GM23338 (cell line): ENCODE data around the gene USP15. TPM values are rescaled to one million over a fixed set of nuclear protein-coding genes. Genes with fewer than 3 reads are reported as not detected.

Source experiments
- ATAC-seq: fragments of 200-7000 bp; cut with Tn5 transposase; 3 replicates; pipeline ENCODE4 v1.9.1; 2020
- DNase-seq: peaks from one replicate; pipeline ENCODE4 v3.0.0-alpha.2; 2015; ENCODE audit warnings: low spot score
- H2AFZ ChIP-seq: fragments of 200-600 bp; sonication (generic); 2 replicates; pipeline ENCODE4 v1.8.0; 2016; ENCODE audit warnings: antibody characterized with exemption, mild to moderate bottlenecking, moderate library complexity
- H3F3A ChIP-seq: fragments of 200-600 bp; sonication (generic); replicated peaks from 2 replicates; pipeline ENCODE4 v1.8.0; 2017; ENCODE audit warnings: antibody characterized with exemption, mixed run types, low read depth
- H3K27ac ChIP-seq: fragments of 200-600 bp; sonication (generic); 2 replicates; pipeline ENCODE4 v1.6.1; 2016; ENCODE audit warnings: low read depth
- H3K27me3 ChIP-seq: fragments of 200-600 bp; sonication (generic); 2 replicates; pipeline ENCODE4 v1.8.0; 2016; ENCODE audit warnings: mild to moderate bottlenecking, mixed run types, moderate library complexity; ENCODE audit not compliant: insufficient read depth
- H3K36me3 ChIP-seq: fragments of 200-600 bp; sonication (generic); 2 replicates; pipeline ENCODE4 v1.8.0; 2016; ENCODE audit warnings: mild to moderate bottlenecking; ENCODE audit not compliant: insufficient read depth
- H3K4me1 ChIP-seq: fragments of 200-600 bp; sonication (generic); 2 replicates; pipeline ENCODE4 v1.8.0; 2016; ENCODE audit warnings: mild to moderate bottlenecking, moderate library complexity; ENCODE audit not compliant: insufficient read depth
- H3K4me2 ChIP-seq: fragments of 200-600 bp; sonication (generic); 2 replicates; pipeline ENCODE4 v1.7.1; 2017; ENCODE audit warnings: mixed run types
- H3K4me3 ChIP-seq: fragments of 200-600 bp; sonication (generic); 2 replicates; pipeline ENCODE4 v1.6.1; 2016; ENCODE audit warnings: mixed run types
- H3K79me2 ChIP-seq: fragments of 200-600 bp; sonication (generic); replicated peaks from 2 replicates; pipeline ENCODE4 v1.8.0; 2017; ENCODE audit warnings: mild to moderate bottlenecking; ENCODE audit not compliant: insufficient read depth
- H3K9me2 ChIP-seq: fragments of 200-600 bp; sonication (generic); 2 replicates; pipeline ENCODE4 v1.8.0; 2017; ENCODE audit not compliant: insufficient read depth
- H4K20me1 ChIP-seq: fragments of 200-600 bp; sonication (generic); replicated peaks from 2 replicates; pipeline ENCODE4 v1.8.0; 2017; ENCODE audit warnings: mild to moderate bottlenecking; ENCODE audit not compliant: insufficient read depth
- H3K27ac Mint-ChIP-seq: 2 replicates; pipeline ENCODE4 v1.8.0; 2020; ENCODE audit warnings: inconsistent platforms, mild to moderate bottlenecking, moderate library complexity, mixed read lengths
- H3K27me3 Mint-ChIP-seq: 3 replicates; pipeline ENCODE4 v1.8.0; 2022; ENCODE audit warnings: low read depth, mild to moderate bottlenecking, moderate library complexity, mixed read lengths, inconsistent platforms; ENCODE audit not compliant: insufficient read depth, poor library complexity
- H3K36me3 Mint-ChIP-seq: 3 replicates; pipeline ENCODE4 v1.8.0; 2021; ENCODE audit warnings: low read depth, mild to moderate bottlenecking, inconsistent platforms, moderate library complexity, mixed read lengths
- H3K4me1 Mint-ChIP-seq: 3 replicates; pipeline ENCODE4 v1.8.0; 2020; ENCODE audit warnings: mild to moderate bottlenecking, inconsistent platforms, mixed read lengths
- H3K4me3 Mint-ChIP-seq: 3 replicates; pipeline ENCODE4 v1.8.0; 2021; ENCODE audit warnings: moderate library complexity, mild to moderate bottlenecking, inconsistent platforms, mixed read lengths
- H3K9me3 Mint-ChIP-seq: 3 replicates; pipeline ENCODE4 v1.8.0; 2020; ENCODE audit warnings: moderate library complexity, mild to moderate bottlenecking, inconsistent platforms, mixed read lengths
- CREB1 ChIP-seq: fragments of 250-450 bp; sonication (Bioruptor Pico); IDR thresholded peaks from 2 replicates; pipeline ENCODE4 v1.5.0; 2020; ENCODE audit warnings: low read depth, mild to moderate bottlenecking, moderate library complexity
- CTCF ChIP-seq, 2 experiments: fragments of 200-600 bp in 1 of 2; sonication (generic) in 1 of 2; conservative IDR thresholded peaks; 2 replicates each; pipeline versions ENCODE4 v1.5.1 to v1.6.1; 2016 to 2017; ENCODE audit warnings: antibody characterized with exemption in 2 of 2, low read depth in 2 of 2, mild to moderate bottlenecking in 2 of 2, moderate library complexity in 1 of 2
- EZH2 ChIP-seq: fragments of 200-600 bp; sonication (generic); IDR thresholded peaks from one replicate; pipeline ENCODE4 v1.8.0; 2017; ENCODE audit warnings: antibody characterized with exemption, mild to moderate bottlenecking, low read depth; ENCODE audit not compliant: unreplicated experiment
- JUNB ChIP-seq: IDR thresholded peaks from one replicate; pipeline ENCODE4 v1.6.1; 2016; ENCODE audit warnings: antibody characterized with exemption; ENCODE audit not compliant: unreplicated experiment
- POLR2AphosphoS5 ChIP-seq: IDR thresholded peaks from 2 replicates; pipeline ENCODE4 v1.6.1; 2016; ENCODE audit warnings: antibody characterized with exemption, low read depth
- REST ChIP-seq: IDR thresholded peaks from one replicate; pipeline ENCODE4 v1.6.1; 2018; ENCODE audit warnings: antibody characterized with exemption; ENCODE audit not compliant: unreplicated experiment
- ZNF114 ChIP-seq: fragments of 250-450 bp; sonication (Bioruptor Pico); IDR thresholded peaks from 2 replicates; pipeline ENCODE4 v1.5.0; 2020; ENCODE audit warnings: mild to moderate bottlenecking, moderate library complexity
- ZNF462 ChIP-seq: fragments of 250-450 bp; sonication (Bioruptor Pico); IDR thresholded peaks from 2 replicates; pipeline ENCODE4 v1.5.0; 2020; ENCODE audit warnings: mild to moderate bottlenecking, moderate library complexity
- polyA plus RNA-seq: library from polyadenylated mRNA; unstranded; fragments of >200 nt; fragmentation: Nextera tagmentation; extraction: Ambion mirVana; gene quantifications from 2 replicates; pipeline ENCODE4 v1.2.1, GENCODE V29; 2016
- total RNA-seq: library from RNA; depleted of rRNA; stranded (reverse); fragments of >200 nt; shearing (Covaris generic); gene quantifications from 2 replicates; pipeline ENCODE4 v1.2.3, GENCODE V29; 2014

USP15 gene
- total and polyA plus RNA-seq, 2 experiments from 2014 or later = 29.5 to 60.3 TPM

- TF ChIP-seq EZH2 = no peak
Observed at GRCh38 chr12:62345667-62346066, 85.5 kb downstream of the USP15 start.

GRCh38 chr12:62346817-62347216, 86.6 kb downstream of the USP15 start:
- Histone ChIP-seq H3K36me3 (no peaks in the 10 kb centered on the region; the same call in 1 of the 2 replicates), H3F3A (no peaks in the 10 kb centered on the region), H3K4me2 (no peak overlapping the region), H3K4me3 (no peak overlapping the region), H3K9me2 (no peaks in the 10 kb centered on the region), H4K20me1 (no peaks in the 10 kb centered on the region), H2AFZ (no peak overlapping the region), H3K4me1 (no peaks in the 10 kb centered on the region), H3K79me2 (no peaks in the 10 kb centered on the region), H3K27me3 (no peaks in the 10 kb centered on the region), H3K27ac (no peak overlapping the region)
- no peak overlapping the region for H3K27ac Mint-ChIP-seq
- no peaks in the 10 kb centered on the region; the same call in 2 of the 3 replicates for H3K4me1 Mint-ChIP-seq
- ATAC-seq = no peak
- peaks cover 31% of the 10 kb centered on the region for H3K36me3 Mint-ChIP-seq
- H3K27me3 Mint-ChIP-seq = no peaks in the 10 kb centered on the region
- DNase-seq = no peak
- TF ChIP-seq JUNB (no peak), ZNF114 (CRISPR knock-in tag) (no peak), REST (no peak), EZH2 (no peak), ZNF462 (CRISPR knock-in tag) (no peak), POLR2AphosphoS5 (no peak), CTCF (conservative IDR thresholded peaks at IDR 0.05; ENCODE audit: low read depth in 2 of 2) (no peak), CREB1 (no peak)
- H3K4me3 Mint-ChIP-seq = no peak overlapping the region
- H3K9me3 Mint-ChIP-seq = peaks cover 5% of the 10 kb centered on the region; the same call in 1 of the 3 replicates

More at GRCh38 chr12:62345667-62346066, 85.5 kb downstream of the USP15 start:
- no peaks in the 10 kb centered on the region for H4K20me1 ChIP-seq
- Mint-ChIP-seq H3K9me3 (peaks cover 5% of the 10 kb centered on the region; the same call in 1 of the 3 replicates), H3K27me3 (no peaks in the 10 kb centered on the region), H3K27ac (no peak overlapping the region), H3K36me3 (peaks cover 31% of the 10 kb centered on the region), H3K4me3 (no peak overlapping the region), H3K4me1 (no peaks in the 10 kb centered on the region; the same call in 2 of the 3 replicates)
- H3K4me1 ChIP-seq = no peaks in the 10 kb centered on the region
- DNase-seq = no peak
- no peaks in the 10 kb centered on the region for H3K9me2 ChIP-seq
- H3K4me3 ChIP-seq = no peak overlapping the region
- no peak overlapping the region for H2AFZ ChIP-seq
- no peaks in the 10 kb centered on the region for H3K79me2 ChIP-seq
- H3F3A ChIP-seq = no peaks in the 10 kb centered on the region
- H3K27me3 ChIP-seq = no peaks in the 10 kb centered on the region
- H3K27ac ChIP-seq = no peak overlapping the region
- H3K4me2 ChIP-seq = no peak overlapping the region
- no peaks in the 10 kb centered on the region; the same call in 1 of the 2 replicates for H3K36me3 ChIP-seq
- no peak for ATAC-seq
